A204.1 (cell line): ENCODE results near the gene ANLN.
"Not testable (repeated sequence)": the region's sequence is repeated elsewhere in the genome, so short reads cannot be mapped to it uniquely, and the experiment has no call there.

Experiments used
- FAIRE-seq: peaks from 2 replicates; lab custom pipeline; 2012; peaks lifted over from hg19 to GRCh38; lab: Jason Lieb, UNC

Gene ANLN

GRCh38 chr7:36381056-36381455, 8.6 kb upstream of the ANLN start:
- FAIRE-seq, result no peak

GRCh38 chr7:36383284-36383683, 6.4 kb upstream of the ANLN start:
- not testable (repeated sequence) for FAIRE-seq

- FAIRE-seq, result not testable (repeated sequence)
Measured at GRCh38 chr7:36385646-36386045, 4.0 kb upstream of the ANLN start.

GRCh38 chr7:36387435-36388231, 2.0 kb upstream of the ANLN start:
- FAIRE-seq, result peak; percentile 29

- FAIRE-seq, result no peak
Measured at GRCh38 chr7:36388423-36388822, 1.2 kb upstream of the ANLN start.

- FAIRE-seq, result no peak
Measured at GRCh38 chr7:36390199-36391090, 783 bp downstream of the ANLN start.

- peak; percentile 43 for FAIRE-seq
Measured at GRCh38 chr7:36391436-36392198, 2.0 kb downstream of the ANLN start.

- no peak for FAIRE-seq
Measured at GRCh38 chr7:36393826-36394225, 4.2 kb downstream of the ANLN start.

GRCh38 chr7:36395171-36395894, 5.7 kb downstream of the ANLN start:
- FAIRE-seq, result no peak

- no peak for FAIRE-seq
Measured at GRCh38 chr7:36396150-36396549, 6.5 kb downstream of the ANLN start.

- no peak for FAIRE-seq
Measured at GRCh38 chr7:36400036-36400435, 10.4 kb downstream of the ANLN start.

GRCh38 chr7:36400606-36401005, 10.9 kb downstream of the ANLN start:
- FAIRE-seq, result no peak

- FAIRE-seq, result no peak
Measured at GRCh38 chr7:36403452-36403851, 13.8 kb downstream of the ANLN start.

GRCh38 chr7:36404639-36405408, 15.2 kb downstream of the ANLN start:
- FAIRE-seq, result no peak

- no peak for FAIRE-seq
Measured at GRCh38 chr7:36405409-36405803, 15.7 kb downstream of the ANLN start.

GRCh38 chr7:36406156-36406555, 16.5 kb downstream of the ANLN start:
- no peak for FAIRE-seq

- FAIRE-seq, result no peak
Measured at GRCh38 chr7:36407636-36408550, 18.2 kb downstream of the ANLN start.

- no peak for FAIRE-seq
Measured at GRCh38 chr7:36408589-36408988, 18.9 kb downstream of the ANLN start.

- FAIRE-seq, result no peak
Measured at GRCh38 chr7:36409180-36409579, 19.5 kb downstream of the ANLN start.

- no peak for FAIRE-seq
Measured at GRCh38 chr7:36415144-36415543, 25.5 kb downstream of the ANLN start.
